GM12878 (cell line): ENCODE measurements around the gene RHAG.

Experiments used
- CEBPZ ChIP-seq: fragments of 150-350 bp; IDR thresholded peaks from 2 replicates; pipeline ENCODE4 v1.6.1; 2016; ENCODE audit warnings: low read depth, low read length
- CREB1 ChIP-seq: IDR thresholded peaks from 2 replicates; pipeline ENCODE4 v1.6.1; 2012; ENCODE audit warnings: low read depth, mild to moderate bottlenecking, inconsistent platforms
- CTCF ChIP-seq, 3 experiments: IDR thresholded peaks in 2 of 3; conservative IDR thresholded peaks in 1 of 3; 2 replicates each; pipeline ENCODE4 v1.5.1; 2011; ENCODE audit warnings: low read depth in 3 of 3, low read length in 3 of 3, mild to moderate bottlenecking in 3 of 3, control low read depth in 2 of 3, moderate library complexity in 2 of 3, inconsistent platforms in 1 of 3, mixed read lengths in 1 of 3; ENCODE audit not compliant: control insufficient read depth in 2 of 3, insufficient read depth in 1 of 3; ENCODE audit errors: extremely low read depth in 1 of 3
- EZH2 ChIP-seq: IDR thresholded peaks from 2 replicates; pipeline ENCODE4 v1.6.1; 2012; ENCODE audit warnings: low read depth, mild to moderate bottlenecking, control low read depth, inconsistent platforms, low read length, borderline replicate concordance; ENCODE audit not compliant: control insufficient read depth
- MYC ChIP-seq: IDR thresholded peaks from 2 replicates; pipeline ENCODE4 v1.6.1; 2011; ENCODE audit warnings: mild to moderate bottlenecking, low read length, moderate library complexity, inconsistent platforms; ENCODE audit not compliant: insufficient read depth, insufficient replicate concordance, insufficient read length, severe bottlenecking
- REST ChIP-seq: IDR thresholded peaks from 2 replicates; pipeline ENCODE4 v1.6.1; 2012; ENCODE audit warnings: mild to moderate bottlenecking, low read depth, low read length
- TBL1XR1 ChIP-seq: IDR thresholded peaks from 2 replicates; pipeline ENCODE4 v1.6.1; 2012; ENCODE audit warnings: low read depth, low read length, improper control_type of control experiment

- TF ChIP-seq CEBPZ (no peak), CTCF (IDR thresholded peaks at IDR 0.05 in 2 of 3, conservative IDR thresholded peaks at IDR 0.05 in 1 of 3; ENCODE audit: control insufficient read depth in 2 of 3, extremely low read depth in 1 of 3, insufficient read depth in 1 of 3, low read depth in 3 of 3, low read length in 3 of 3) (no peak), CREB1 (no peak), EZH2 (no peak), TBL1XR1 (no peak), MYC (no peak), REST (no peak)
Measured at GRCh38 chr6:49668083-49668511, 31.5 kb upstream of the RHAG start.
